K562 (cell line): ENCODE data around the gene RPS2. TPM values are rescaled to one million over a fixed set of nuclear protein-coding genes. Genes with fewer than 3 reads are reported as not detected.

Source experiments
- ATAC-seq: fragments of 200-7000 bp; cut with Tn5 transposase; 3 replicates; pipeline ENCODE4 v1.9.1; 2020; ENCODE audit warnings: moderate library complexity
- BruUV-seq: library from RNA; stranded (reverse); fragments of 400-500 nt; replicated peaks from 2 replicates; lab custom pipeline; 2021; lab: Mats Ljungman, UMichigan
- CTCF ChIA-PET: fragments of 300-600 bp; formaldehyde crosslinking; extraction: SDS; loops from one replicate; lab custom pipeline; 2021; ENCODE audit warnings: low intra/inter-chr PET ratio; lab: Yijun Ruan, JAX
- POLR2A ChIA-PET: fragments of 300-600, 350-650 bp; sonication (Branson Sonifier 250); formaldehyde crosslinking; extraction: SDS; loops from one replicate; lab custom pipeline; 2021; ENCODE audit warnings: antibody characterized with exemption, inconsistent platforms; lab: Yijun Ruan, JAX
- DNase-seq, 4 experiments: peaks; one replicate each; pipeline versions ENCODE4 v3.0.0 to v3.0.0-alpha.2; 2011 to 2018; ENCODE audit warnings: low spot score in 3 of 4, mixed read lengths in 3 of 4; ENCODE audit errors: extremely low read depth in 1 of 4
- FAIRE-seq: peaks from 2 replicates; lab custom pipeline; 2011; peaks lifted over from hg19 to GRCh38; lab: Jason Lieb, UNC
- H2AFZ ChIP-seq: 2 replicates; pipeline ENCODE4 v1.6.0; 2011; ENCODE audit warnings: low read depth, low read length, control low read depth, inconsistent platforms
- H3K27ac ChIP-seq: fragments of 200-600 bp; 3 replicates; pipeline ENCODE4 v1.8.0; 2011; ENCODE audit warnings: low read depth, mild to moderate bottlenecking, control low read depth, inconsistent platforms, low read length, moderate library complexity, mixed read lengths; ENCODE audit errors: extremely low read depth
- H3K27me3 ChIP-seq, 2 experiments: fragments of 300-600 bp in 1 of 2; 2 replicates in 1 of 2; 3 replicates in 1 of 2; pipeline versions ENCODE4 v1.6.0 to v1.8.0; 2011; ENCODE audit warnings: inconsistent platforms in 2 of 2, low read length in 2 of 2, mild to moderate bottlenecking in 1 of 2, mixed read lengths in 1 of 2, moderate library complexity in 1 of 2; ENCODE audit not compliant: control insufficient read depth in 2 of 2, insufficient read depth in 2 of 2
- H3K36me3 ChIP-seq: fragments of 300-600 bp; 3 replicates; pipeline ENCODE4 v1.8.0; 2011; ENCODE audit warnings: mild to moderate bottlenecking, low read length, inconsistent platforms; ENCODE audit not compliant: control insufficient read depth, insufficient read depth
- H3K4me1 ChIP-seq, 2 experiments: fragments of 200-600 bp in 1 of 2; replicated peaks in 1 of 2; 2 replicates in 1 of 2; 3 replicates in 1 of 2; pipeline versions ENCODE4 v1.5.1 to v1.8.0; 2011; ENCODE audit warnings: inconsistent platforms in 2 of 2, low read length in 2 of 2, mild to moderate bottlenecking in 1 of 2, mixed read lengths in 1 of 2, moderate library complexity in 1 of 2; ENCODE audit not compliant: control insufficient read depth in 2 of 2, insufficient read depth in 2 of 2
- H3K4me2 ChIP-seq: 2 replicates; pipeline ENCODE4 v1.6.1; 2011; ENCODE audit warnings: low read length, control low read depth, inconsistent platforms, mixed read lengths; ENCODE audit not compliant: insufficient read depth
- H3K4me3 ChIP-seq: fragments of 200-600 bp; sonication (generic), shearing (Covaris generic); 2 replicates; pipeline ENCODE4 v1.5.1; 2016; ENCODE audit warnings: control low read depth, inconsistent platforms
- H3K79me2 ChIP-seq: fragments of 200-600 bp; 3 replicates; pipeline ENCODE4 v1.8.0; 2011; ENCODE audit warnings: low read length, inconsistent platforms; ENCODE audit not compliant: control insufficient read depth, insufficient read depth
- H3K9ac ChIP-seq, 2 experiments: 2 replicates each; pipeline versions ENCODE4 v1.6.0 to v1.6.1; 2011; ENCODE audit warnings: low read depth in 2 of 2, low read length in 2 of 2, control low read depth in 1 of 2, inconsistent platforms in 1 of 2, mild to moderate bottlenecking in 1 of 2, mixed read lengths in 1 of 2; ENCODE audit not compliant: insufficient read depth in 1 of 2
- H3K9me1 ChIP-seq: one replicate; pipeline ENCODE4 v1.6.0; 2011; ENCODE audit warnings: inconsistent platforms, mild to moderate bottlenecking, low read length, moderate library complexity; ENCODE audit not compliant: control insufficient read depth, insufficient read depth
- H3K9me3 ChIP-seq: replicated peaks from 2 replicates; pipeline ENCODE4 v1.5.1; 2011; ENCODE audit warnings: low read depth, low read length, inconsistent platforms; ENCODE audit not compliant: control insufficient read depth, insufficient read depth
- H4K20me1 ChIP-seq: replicated peaks from 2 replicates; pipeline ENCODE4 v1.6.1; 2011; ENCODE audit warnings: low read length, inconsistent platforms, mixed read lengths; ENCODE audit not compliant: control insufficient read depth, insufficient read depth
- ELF2 ChIP-seq: fragments of 250-450 bp; sonication (Bioruptor Pico); IDR thresholded peaks from 2 replicates; pipeline ENCODE4 v1.5.0; 2021; ENCODE audit warnings: mild to moderate bottlenecking
- HINFP ChIP-seq: fragments of 450-650 bp; conservative IDR thresholded peaks from 2 replicates; pipeline ENCODE4 v1.6.1; 2016; ENCODE audit warnings: missing genetic modification characterization, low read depth, mild to moderate bottlenecking, control low read depth, missing compliant biosample characterization
- HNRNPH1 ChIP-seq: fragments of 200-400 bp; formaldehyde crosslinking; optimal IDR thresholded peaks from 2 replicates; pipeline ENCODE3; 2017; ENCODE audit warnings: low read depth, mild to moderate bottlenecking, low read length, moderate library complexity
- MAZ ChIP-seq, 2 experiments: fragments of 450-650 bp in 1 of 2; sonication (generic) in 1 of 2; formaldehyde crosslinking; IDR thresholded peaks in 1 of 2; conservative IDR thresholded peaks in 1 of 2; 2 replicates each; pipeline versions ENCODE4 v1.4.0 to v1.5.0; 2020; ENCODE audit warnings: mild to moderate bottlenecking in 1 of 2, missing genetic modification reagents in 1 of 2
- NFE2L1 ChIP-seq: fragments of 450-650 bp; IDR thresholded peaks from 2 replicates; pipeline ENCODE4 v1.6.1; 2016; ENCODE audit warnings: missing genetic modification characterization, low read depth, mild to moderate bottlenecking, missing compliant biosample characterization, moderate library complexity, borderline replicate concordance
- POU5F1 ChIP-seq: fragments of 150-350 bp; IDR thresholded peaks from 2 replicates; pipeline ENCODE4 v1.6.1; 2014; ENCODE audit warnings: borderline replicate concordance, low read length, low read depth, mild to moderate bottlenecking; ENCODE audit not compliant: partially characterized antibody
- TCF3 ChIP-seq: sonication (generic); formaldehyde crosslinking; IDR thresholded peaks from 2 replicates; pipeline ENCODE4 v1.4.0; 2020; ENCODE audit warnings: mild to moderate bottlenecking, missing genetic modification reagents
- ZBTB7A ChIP-seq: IDR thresholded peaks from 2 replicates; pipeline ENCODE4 v1.6.1; 2011; ENCODE audit warnings: low read depth, mild to moderate bottlenecking, low read length, moderate library complexity, borderline replicate concordance; ENCODE audit not compliant: control insufficient read depth
- ZFX ChIP-seq: sonication (generic); formaldehyde crosslinking; IDR thresholded peaks from 2 replicates; pipeline ENCODE4 v1.8.0; 2022; ENCODE audit warnings: mild to moderate bottlenecking, missing genetic modification reagents, moderate library complexity
- ZKSCAN3 ChIP-seq: fragments of 250-450 bp; sonication (Bioruptor Pico); IDR thresholded peaks from 2 replicates; pipeline ENCODE4 v1.4.0; 2020
- WGBS: fragments of 100-300 bp; shearing (Covaris generic); methylation state at CpG from one replicate; pipeline ENCODE4 v1.1.6; 2016; ENCODE audit warnings: low coverage, mixed read lengths; ENCODE audit not compliant: insufficient coverage; ENCODE audit errors: missing lambda C conversion rate; 5-methylcytosine and 5-hydroxymethylcytosine counted together
- in situ Hi-C: fragments of 300-500 bp; cut with MboI; formaldehyde crosslinking; loops from 4 replicates; pipeline ENCODE4 v1.15.0; 2018; ENCODE audit warnings: inconsistent platforms, mixed read lengths
- intact Hi-C: fragments of 100-400 bp; cut with micrococcal nuclease; formaldehyde crosslinking; loops from 2 replicates; pipeline ENCODE4 v1.14.2; 2022
- polyA plus RNA-seq, 8 experiments: library from polyadenylated mRNA; depleted of rRNA in 4 of 8; stranded (reverse) in 5 of 8; unstranded in 3 of 8; fragments of >200 nt; fragmentation: Nextera tagmentation in 2 of 8; fragmentation: Illumina TruSeq in 1 of 8; extraction: Ambion mirVana in 2 of 8; extraction: Trizol in 1 of 8; gene quantifications; 2 replicates each; pipeline versions ENCODE4 v1.2.1 to v1.2.3, GENCODE V29; 2011 to 2014; ENCODE audit warnings: inconsistent platforms in 1 of 8, missing spikeins in 1 of 8
- total RNA-seq, 7 experiments: library from RNA; depleted of rRNA in 6 of 7; stranded (reverse); fragments of >200 nt in 6 of 7; fragmentation: Illumina TruSeq in 2 of 7; extraction: Trizol in 2 of 7; gene quantifications; 2 replicates each; pipeline versions ENCODE4 v1.2.1 to v1.2.3, GENCODE V29; 2011 to 2021; ENCODE audit warnings: low replicate concordance in 1 of 7
- TF ChIP-seq, protein P1 (sequence below): fragments of 250-450 bp; sonication (Bioruptor Pico); IDR thresholded peaks from 2 replicates; pipeline ENCODE4 v1.5.0; 2020; ENCODE audit warnings: mild to moderate bottlenecking
- TF ChIP-seq, protein P2 (sequence below): IDR thresholded peaks from 3 replicates; pipeline ENCODE4 v1.6.1; 2011; ENCODE audit warnings: borderline replicate concordance, mild to moderate bottlenecking; ENCODE audit not compliant: insufficient read length, insufficient read depth

Gene RPS2
- total and polyA plus RNA-seq, 9 of the 15 experiments (the other 6 are each of a cell fraction or from before 2014, with no cell fraction given) = 834 to 4,794 (median 3,793) TPM

DNA sequence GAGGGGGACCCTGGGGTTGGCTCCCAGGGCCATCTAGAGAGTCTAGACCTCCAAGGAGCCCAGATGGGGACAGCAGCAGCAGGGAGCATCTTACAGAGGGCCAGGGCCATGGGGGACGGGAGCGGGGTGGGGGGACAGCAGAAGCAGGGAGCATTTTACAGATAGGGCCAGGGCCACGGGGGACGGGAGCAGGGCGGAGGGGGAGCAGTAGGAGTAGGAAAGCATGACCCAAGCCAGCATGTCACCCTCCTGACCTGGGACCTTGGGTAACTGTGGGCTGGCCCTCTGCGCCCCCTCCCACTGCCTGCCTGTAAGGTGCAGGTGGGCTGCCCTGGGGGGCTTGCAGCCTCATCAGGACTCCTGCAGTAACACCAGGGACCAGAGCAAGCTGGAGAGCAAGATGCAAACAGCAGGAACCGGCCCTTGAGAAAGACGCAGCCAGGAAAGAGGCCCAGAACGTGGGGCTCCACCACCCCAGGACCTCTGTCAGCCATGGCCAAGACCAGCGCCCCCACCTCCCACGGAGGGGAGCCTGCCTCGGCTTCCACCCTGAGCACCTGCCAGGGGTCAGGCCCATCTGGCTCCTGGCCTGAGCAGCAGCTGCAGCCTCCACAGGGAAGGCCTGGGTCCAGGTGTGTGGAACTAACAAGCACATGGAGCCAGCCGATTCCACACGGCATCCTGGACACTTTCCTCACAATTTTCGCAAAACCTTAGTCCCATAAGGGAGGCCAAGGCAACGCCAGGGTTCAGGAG is 42.6 kb upstream of the RPS2 start:
- H3K4me2 ChIP-seq = peak overlapping the region; percentile 93
- H3K27me3 ChIP-seq = no peaks in the 10 kb centered on the region
- peaks cover 57% of the 10 kb centered on the region; the same call in 2 of the 3 replicates for H3K36me3 ChIP-seq
- CTCF ChIA-PET = no interaction called here
- ATAC-seq (no peak), DNase-seq (no peak), FAIRE-seq (no peak)
- peaks cover 19% of the 10 kb centered on the region for H3K9me1 ChIP-seq
- POLR2A ChIA-PET = interaction anchor here (0.6 to 2.6 kb wide), 5 partner anchors 10 to 453 kb away, joined by 3 to 13 read pairs (median 4); partner anchors contain the start of genes RPS2, TEDC2 and TRAF7
- in situ Hi-C loops (no loop called here), intact Hi-C loops (no loop called here)
- 40% methylated on average over 6 of the region's 16 CpGs for WGBS
- peak overlapping the region; percentile 91 to 99 for H3K9ac ChIP-seq
- H4K20me1 ChIP-seq = peaks cover 46% of the 10 kb centered on the region
- peaks cover 83% of the 10 kb centered on the region for H3K79me2 ChIP-seq
- no peaks in the 10 kb centered on the region for H3K9me3 ChIP-seq
- BruUV-seq = no TSS peak
- H3K4me1 ChIP-seq = peaks cover 27 to 83% of the 10 kb centered on the region in 2 experiments
- peak overlapping the region; percentile 42; the same call in 1 of the 3 replicates for H3K27ac ChIP-seq
- no peak overlapping the region for H2AFZ ChIP-seq
- peak overlapping the region; percentile 99 for H3K4me3 ChIP-seq
- TF ChIP-seq, protein P1, sequence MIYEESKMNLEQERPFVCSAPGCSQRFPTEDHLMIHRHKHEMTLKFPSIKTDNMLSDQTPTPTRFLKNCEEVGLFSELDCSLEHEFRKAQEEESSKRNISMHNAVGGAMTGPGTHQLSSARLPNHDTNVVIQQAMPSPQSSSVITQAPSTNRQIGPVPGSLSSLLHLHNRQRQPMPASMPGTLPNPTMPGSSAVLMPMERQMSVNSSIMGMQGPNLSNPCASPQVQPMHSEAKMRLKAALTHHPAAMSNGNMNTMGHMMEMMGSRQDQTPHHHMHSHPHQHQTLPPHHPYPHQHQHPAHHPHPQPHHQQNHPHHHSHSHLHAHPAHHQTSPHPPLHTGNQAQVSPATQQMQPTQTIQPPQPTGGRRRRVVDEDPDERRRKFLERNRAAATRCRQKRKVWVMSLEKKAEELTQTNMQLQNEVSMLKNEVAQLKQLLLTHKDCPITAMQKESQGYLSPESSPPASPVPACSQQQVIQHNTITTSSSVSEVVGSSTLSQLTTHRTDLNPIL = no peak
- no peak for TF ChIP-seq MAZ (CRISPR knock-in tag; conservative IDR thresholded peaks at IDR 0.05 in 1 of 2, IDR thresholded peaks at IDR 0.05 in 1 of 2)
- no peak for TF ChIP-seq HINFP (tag)
- TF ChIP-seq NFE2L1 (tag) = no peak
- no peak for TF ChIP-seq HNRNPH1
- TF ChIP-seq, protein P2, sequence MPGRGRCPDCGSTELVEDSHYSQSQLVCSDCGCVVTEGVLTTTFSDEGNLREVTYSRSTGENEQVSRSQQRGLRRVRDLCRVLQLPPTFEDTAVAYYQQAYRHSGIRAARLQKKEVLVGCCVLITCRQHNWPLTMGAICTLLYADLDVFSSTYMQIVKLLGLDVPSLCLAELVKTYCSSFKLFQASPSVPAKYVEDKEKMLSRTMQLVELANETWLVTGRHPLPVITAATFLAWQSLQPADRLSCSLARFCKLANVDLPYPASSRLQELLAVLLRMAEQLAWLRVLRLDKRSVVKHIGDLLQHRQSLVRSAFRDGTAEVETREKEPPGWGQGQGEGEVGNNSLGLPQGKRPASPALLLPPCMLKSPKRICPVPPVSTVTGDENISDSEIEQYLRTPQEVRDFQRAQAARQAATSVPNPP = no peak
- no peak for TF ChIP-seq ELF2
- TF ChIP-seq POU5F1 = no peak
- TF ChIP-seq ZKSCAN3 (CRISPR knock-in tag) = no peak
- TF ChIP-seq TCF3 (CRISPR knock-in tag) = no peak
- 0 out of 2 replicates have a peak, but pooled peaks have one; percentile 4 for TF ChIP-seq ZFX (CRISPR knock-in tag)
- TF ChIP-seq ZBTB7A = peak; percentile 6; the same call in 1 of the 2 replicates
